Measurements from ENCODE around the gene ALOXE3. TPM values are rescaled to one million over a fixed set of nuclear protein-coding genes. Genes with fewer than 3 reads are reported as not detected.
A peak's percentile ranks its signal among the peaks of the same experiment; 100 is the strongest.
"Not testable (repeated sequence)": the region's sequence is repeated elsewhere in the genome, so short reads cannot be mapped to it uniquely, and the experiment has no call there.

ALOXE3 gene
- total and polyA plus RNA-seq, 2 donors from 2014 or later, result not detected

- no peak overlapping the region for H3K4me3 ChIP-seq (ENCODE audit: low read length in 3 of 3)
- intact Hi-C loops (cut with DNase I), result no loop called here
- FAIRE-seq, result no peak
- H3K4me1 ChIP-seq (ENCODE audit: control insufficient read depth in 2 of 3, insufficient read depth in 2 of 3, low read depth in 1 of 3, low read length in 3 of 3), result no peaks in the 10 kb centered on the region
- H3K36me3 ChIP-seq (ENCODE audit: control insufficient read depth in 2 of 3, insufficient read depth in 3 of 3, low read length in 3 of 3), result no peaks in the 10 kb centered on the region
- no peak overlapping the region for H3K9ac ChIP-seq (ENCODE audit: low read length in 3 of 3)
- H3K27me3 ChIP-seq (ENCODE audit: control insufficient read depth, insufficient read depth, low read length), result peaks cover 47% of the 10 kb centered on the region
- DNase-seq, result no peak
- TF ChIP-seq, protein P1, sequence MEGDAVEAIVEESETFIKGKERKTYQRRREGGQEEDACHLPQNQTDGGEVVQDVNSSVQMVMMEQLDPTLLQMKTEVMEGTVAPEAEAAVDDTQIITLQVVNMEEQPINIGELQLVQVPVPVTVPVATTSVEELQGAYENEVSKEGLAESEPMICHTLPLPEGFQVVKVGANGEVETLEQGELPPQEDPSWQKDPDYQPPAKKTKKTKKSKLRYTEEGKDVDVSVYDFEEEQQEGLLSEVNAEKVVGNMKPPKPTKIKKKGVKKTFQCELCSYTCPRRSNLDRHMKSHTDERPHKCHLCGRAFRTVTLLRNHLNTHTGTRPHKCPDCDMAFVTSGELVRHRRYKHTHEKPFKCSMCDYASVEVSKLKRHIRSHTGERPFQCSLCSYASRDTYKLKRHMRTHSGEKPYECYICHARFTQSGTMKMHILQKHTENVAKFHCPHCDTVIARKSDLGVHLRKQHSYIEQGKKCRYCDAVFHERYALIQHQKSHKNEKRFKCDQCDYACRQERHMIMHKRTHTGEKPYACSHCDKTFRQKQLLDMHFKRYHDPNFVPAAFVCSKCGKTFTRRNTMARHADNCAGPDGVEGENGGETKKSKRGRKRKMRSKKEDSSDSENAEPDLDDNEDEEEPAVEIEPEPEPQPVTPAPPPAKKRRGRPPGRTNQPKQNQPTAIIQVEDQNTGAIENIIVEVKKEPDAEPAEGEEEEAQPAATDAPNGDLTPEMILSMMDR (IDR thresholded peaks at IDR 0.05; ENCODE audit: borderline replicate concordance, extremely low read depth, insufficient read depth), result no peak
- H3K9me3 ChIP-seq (ENCODE audit: control insufficient read depth in 2 of 3, insufficient read depth in 1 of 3, low read length in 3 of 3), result no peaks in the 10 kb centered on the region
- no peak overlapping the region for H3K27ac ChIP-seq (ENCODE audit: low read depth in 2 of 2, low read length in 2 of 2)
Measured at GRCh38 chr17:8062435-8062806, 55.9 kb downstream of the ALOXE3 start.

- FAIRE-seq; H3K9me3 ChIP-seq (ENCODE audit: control insufficient read depth in 2 of 3, insufficient read depth in 1 of 3, low read length in 3 of 3); H3K36me3 ChIP-seq (ENCODE audit: control insufficient read depth in 2 of 3, insufficient read depth in 3 of 3, low read length in 3 of 3); H3K4me1 ChIP-seq (ENCODE audit: control insufficient read depth in 2 of 3, insufficient read depth in 2 of 3, low read depth in 1 of 3, low read length in 3 of 3); intact Hi-C loops (cut with DNase I); H3K4me3 ChIP-seq (ENCODE audit: low read length in 3 of 3); H3K9ac ChIP-seq (ENCODE audit: low read length in 3 of 3); H3K27ac ChIP-seq (ENCODE audit: low read depth in 2 of 2, low read length in 2 of 2): not testable (repeated sequence)
- peaks cover 47% of the 10 kb centered on the region for H3K27me3 ChIP-seq (ENCODE audit: control insufficient read depth, insufficient read depth, low read length)
- peak in 1 of 5 donors; percentile 6 for DNase-seq
Measured at GRCh38 chr17:8061851-8062250, 56.5 kb downstream of the ALOXE3 start.

GRCh38 chr17:8060274-8060673, 58.0 kb downstream of the ALOXE3 start:
- intact Hi-C loops (cut with DNase I), result no loop called here
- H3K9ac ChIP-seq (ENCODE audit: low read length in 3 of 3), result no peak overlapping the region
- peaks cover 47% of the 10 kb centered on the region for H3K27me3 ChIP-seq (ENCODE audit: control insufficient read depth, insufficient read depth, low read length)
- no peaks in the 10 kb centered on the region for H3K9me3 ChIP-seq (ENCODE audit: control insufficient read depth in 2 of 3, insufficient read depth in 1 of 3, low read length in 3 of 3)
- no peaks in the 10 kb centered on the region for H3K36me3 ChIP-seq (ENCODE audit: control insufficient read depth in 2 of 3, insufficient read depth in 3 of 3, low read length in 3 of 3)
- TF ChIP-seq, protein P1 (IDR thresholded peaks at IDR 0.05; ENCODE audit: borderline replicate concordance, extremely low read depth, insufficient read depth), result peak; percentile 88
- FAIRE-seq (peak; percentile 68), DNase-seq (peak in 4 of 5 donors; percentile 54 to 86 (median 68))
- H3K4me1 ChIP-seq (ENCODE audit: control insufficient read depth in 2 of 3, insufficient read depth in 2 of 3, low read depth in 1 of 3, low read length in 3 of 3), result no peaks in the 10 kb centered on the region
- H3K4me3 ChIP-seq (ENCODE audit: low read length in 3 of 3), result no peak overlapping the region
- H3K27ac ChIP-seq (ENCODE audit: low read depth in 2 of 2, low read length in 2 of 2), result no peak overlapping the region

- no peak overlapping the region for H3K9ac ChIP-seq (ENCODE audit: low read length in 3 of 3)
- no peaks in the 10 kb centered on the region for H3K9me3 ChIP-seq (ENCODE audit: control insufficient read depth in 2 of 3, insufficient read depth in 1 of 3, low read length in 3 of 3)
- H3K4me1 ChIP-seq (ENCODE audit: control insufficient read depth in 2 of 3, insufficient read depth in 2 of 3, low read depth in 1 of 3, low read length in 3 of 3), result no peaks in the 10 kb centered on the region
- no peaks in the 10 kb centered on the region for H3K36me3 ChIP-seq (ENCODE audit: control insufficient read depth in 2 of 3, insufficient read depth in 3 of 3, low read length in 3 of 3)
- DNase-seq (peak in 2 of 5 donors; percentile 15 to 29), FAIRE-seq (no peak)
- H3K27ac ChIP-seq (ENCODE audit: low read depth in 2 of 2, low read length in 2 of 2), result no peak overlapping the region
- intact Hi-C loops (cut with DNase I), result no loop called here
- TF ChIP-seq, protein P1 (IDR thresholded peaks at IDR 0.05; ENCODE audit: borderline replicate concordance, extremely low read depth, insufficient read depth), result no peak
- H3K27me3 ChIP-seq (ENCODE audit: control insufficient read depth, insufficient read depth, low read length), result peaks cover 44% of the 10 kb centered on the region
- no peak overlapping the region for H3K4me3 ChIP-seq (ENCODE audit: low read length in 3 of 3)
Measured at GRCh38 chr17:8059131-8059530, 59.2 kb downstream of the ALOXE3 start.
